Osteocyte (in vitro differentiated cells): ENCODE data around the gene FAM111A. TPM values are rescaled to one million over a fixed set of nuclear protein-coding genes. Genes with fewer than 3 reads are reported as not detected.

ENCODE experiments used
- DNase-seq: peaks from one replicate; pipeline ENCODE4 v3.0.0; 2021; ENCODE audit warnings: mixed read lengths; ENCODE audit not compliant: unreplicated experiment; ENCODE audit errors: extremely low spot score
- H3K27ac Mint-ChIP-seq: one replicate; pipeline ENCODE4 v1.8.0; 2021; ENCODE audit warnings: mild to moderate bottlenecking, mixed read lengths; ENCODE audit not compliant: unreplicated experiment
- H3K27me3 Mint-ChIP-seq: one replicate; pipeline ENCODE4 v1.8.0; 2021; ENCODE audit warnings: mixed read lengths; ENCODE audit not compliant: unreplicated experiment
- H3K36me3 Mint-ChIP-seq: one replicate; pipeline ENCODE4 v1.8.0; 2021; ENCODE audit warnings: mixed read lengths; ENCODE audit not compliant: unreplicated experiment
- H3K4me1 Mint-ChIP-seq: one replicate; pipeline ENCODE4 v1.8.0; 2021; ENCODE audit warnings: mixed read lengths; ENCODE audit not compliant: unreplicated experiment
- H3K4me3 Mint-ChIP-seq: one replicate; pipeline ENCODE4 v1.8.0; 2021; ENCODE audit warnings: mild to moderate bottlenecking, moderate library complexity, mixed read lengths; ENCODE audit not compliant: unreplicated experiment
- H3K9me3 Mint-ChIP-seq: one replicate; pipeline ENCODE4 v1.8.0; 2021; ENCODE audit warnings: mixed read lengths; ENCODE audit not compliant: unreplicated experiment
- total RNA-seq: library from RNA; stranded (reverse); gene quantifications from 2 replicates; pipeline ENCODE4 v1.2.1, GENCODE V29; 2021
- TF ChIP-seq, protein P1 (sequence below): fragments of 200-600 bp; sonication (generic); IDR thresholded peaks from 2 replicates; pipeline ENCODE4 v1.5.0; 2021; ENCODE audit warnings: antibody characterized with exemption, mild to moderate bottlenecking, moderate library complexity

Gene FAM111A
- total RNA-seq, 1 donor from 2014 or later: 43.0 TPM

DNA sequence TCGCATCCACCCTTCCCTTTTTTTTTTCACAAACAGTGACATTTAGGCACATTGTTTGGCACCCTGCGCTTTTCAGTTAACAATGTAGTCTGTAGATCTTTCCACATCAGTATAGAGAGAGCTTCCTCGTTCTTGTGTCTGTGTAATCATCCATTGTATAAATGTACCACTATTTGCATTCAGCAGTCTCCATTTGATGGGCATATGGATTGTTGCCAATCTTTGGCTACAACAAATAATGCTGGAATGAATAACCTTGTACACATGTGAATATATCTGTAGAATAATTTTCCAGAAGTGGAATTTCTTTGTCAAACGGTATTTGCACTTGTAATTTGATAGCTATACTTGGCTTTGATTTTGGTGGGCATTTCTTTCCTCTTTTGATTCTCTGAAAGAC, 52.9 kb downstream of the FAM111A start:
- Mint-ChIP-seq H3K4me1 (peaks cover 3% of the 10 kb centered on the region), H3K27me3 (peaks cover 10% of the 10 kb centered on the region), H3K36me3 (no peaks in the 10 kb centered on the region), H3K27ac (no peak overlapping the region), H3K9me3 (peaks cover 4% of the 10 kb centered on the region), H3K4me3 (no peak overlapping the region)
- TF ChIP-seq, protein P1, sequence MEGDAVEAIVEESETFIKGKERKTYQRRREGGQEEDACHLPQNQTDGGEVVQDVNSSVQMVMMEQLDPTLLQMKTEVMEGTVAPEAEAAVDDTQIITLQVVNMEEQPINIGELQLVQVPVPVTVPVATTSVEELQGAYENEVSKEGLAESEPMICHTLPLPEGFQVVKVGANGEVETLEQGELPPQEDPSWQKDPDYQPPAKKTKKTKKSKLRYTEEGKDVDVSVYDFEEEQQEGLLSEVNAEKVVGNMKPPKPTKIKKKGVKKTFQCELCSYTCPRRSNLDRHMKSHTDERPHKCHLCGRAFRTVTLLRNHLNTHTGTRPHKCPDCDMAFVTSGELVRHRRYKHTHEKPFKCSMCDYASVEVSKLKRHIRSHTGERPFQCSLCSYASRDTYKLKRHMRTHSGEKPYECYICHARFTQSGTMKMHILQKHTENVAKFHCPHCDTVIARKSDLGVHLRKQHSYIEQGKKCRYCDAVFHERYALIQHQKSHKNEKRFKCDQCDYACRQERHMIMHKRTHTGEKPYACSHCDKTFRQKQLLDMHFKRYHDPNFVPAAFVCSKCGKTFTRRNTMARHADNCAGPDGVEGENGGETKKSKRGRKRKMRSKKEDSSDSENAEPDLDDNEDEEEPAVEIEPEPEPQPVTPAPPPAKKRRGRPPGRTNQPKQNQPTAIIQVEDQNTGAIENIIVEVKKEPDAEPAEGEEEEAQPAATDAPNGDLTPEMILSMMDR: no peak
- no peak for DNase-seq

DNA sequence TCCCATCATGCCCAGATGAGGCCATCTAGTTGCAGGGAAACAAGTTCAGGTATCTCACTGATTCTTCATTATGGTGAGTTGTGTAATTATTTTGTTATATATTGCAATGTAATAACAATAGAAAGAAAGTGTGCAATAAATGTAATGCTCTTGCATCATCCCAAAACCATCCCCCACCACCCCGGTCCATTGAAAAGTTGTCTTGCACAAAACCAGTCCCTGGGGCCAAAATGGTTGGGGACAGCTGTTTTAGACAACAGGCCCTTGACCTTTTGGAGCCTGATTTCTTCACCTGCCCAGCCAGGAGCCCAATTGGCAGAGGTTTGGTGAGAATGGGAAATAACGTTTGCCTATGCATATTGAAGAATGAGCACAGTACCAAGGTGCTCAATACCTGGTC, 54.1 kb downstream of the FAM111A start:
- H3K27me3 Mint-ChIP-seq: peaks cover 10% of the 10 kb centered on the region
- no peaks in the 10 kb centered on the region for H3K36me3 Mint-ChIP-seq
- no peak overlapping the region for H3K27ac Mint-ChIP-seq

DNA sequence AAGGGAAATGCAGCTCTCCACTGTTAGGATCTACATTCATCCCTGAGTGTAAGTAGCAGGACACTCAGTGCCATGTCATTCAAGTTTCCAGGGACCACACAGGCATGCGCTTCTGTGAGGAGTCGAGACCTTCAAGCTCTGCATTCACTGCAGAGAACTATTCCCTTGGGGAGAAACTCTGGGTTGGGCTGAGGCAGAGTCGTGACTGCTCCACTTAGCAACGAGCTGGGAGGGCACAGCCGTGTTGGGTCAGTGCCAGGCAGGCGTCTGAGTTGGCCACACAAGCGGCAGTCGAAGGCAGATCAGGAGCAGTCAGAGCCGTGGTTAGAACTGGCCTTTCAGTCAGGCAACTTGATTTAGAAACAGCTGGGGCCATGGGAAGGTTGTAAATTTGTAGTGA, 55.3 kb downstream of the FAM111A start:
- Mint-ChIP-seq H3K4me3 (no peak overlapping the region), H3K27ac (no peak overlapping the region)

More for the DNA sequence above, 54.1 kb downstream of the FAM111A start:
- TF ChIP-seq, protein P1: no peak
- Mint-ChIP-seq H3K4me3 (no peak overlapping the region), H3K4me1 (peaks cover 3% of the 10 kb centered on the region), H3K9me3 (peaks cover 4% of the 10 kb centered on the region)
- no peak for DNase-seq

DNA sequence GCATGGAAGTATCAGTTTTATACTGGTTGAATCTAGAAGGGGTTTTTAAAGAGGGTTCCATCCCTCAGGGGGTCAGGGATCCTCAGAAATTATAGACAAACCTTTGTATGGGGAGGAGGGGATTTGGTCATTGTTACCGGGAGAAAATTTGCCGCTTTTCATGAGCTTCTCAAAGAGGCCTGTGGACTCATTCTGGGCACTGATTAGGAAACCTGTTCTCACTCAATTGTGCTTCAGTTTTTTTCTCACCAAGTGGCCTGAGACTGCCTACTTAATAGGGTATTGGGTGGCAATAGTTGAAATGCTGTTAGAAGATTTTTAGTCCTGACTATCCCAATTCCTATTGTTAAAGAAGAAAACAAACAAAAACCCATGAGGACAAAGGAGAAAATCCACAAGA, 56.1 kb downstream of the FAM111A start:
- H3K4me3 Mint-ChIP-seq: no peak overlapping the region
- H3K36me3 Mint-ChIP-seq: no peaks in the 10 kb centered on the region
- TF ChIP-seq, protein P1: no peak
- no peak for DNase-seq
- H3K9me3 Mint-ChIP-seq: peaks cover 4% of the 10 kb centered on the region
- peaks cover 3% of the 10 kb centered on the region for H3K4me1 Mint-ChIP-seq
- no peak overlapping the region for H3K27ac Mint-ChIP-seq
- H3K27me3 Mint-ChIP-seq: peaks cover 4% of the 10 kb centered on the region

More for the DNA sequence above, 55.3 kb downstream of the FAM111A start:
- Mint-ChIP-seq H3K4me1 (peaks cover 3% of the 10 kb centered on the region), H3K27me3 (peaks cover 7% of the 10 kb centered on the region), H3K36me3 (no peaks in the 10 kb centered on the region), H3K9me3 (peaks cover 4% of the 10 kb centered on the region)
- TF ChIP-seq, protein P1: no peak
- DNase-seq: no peak

DNA sequence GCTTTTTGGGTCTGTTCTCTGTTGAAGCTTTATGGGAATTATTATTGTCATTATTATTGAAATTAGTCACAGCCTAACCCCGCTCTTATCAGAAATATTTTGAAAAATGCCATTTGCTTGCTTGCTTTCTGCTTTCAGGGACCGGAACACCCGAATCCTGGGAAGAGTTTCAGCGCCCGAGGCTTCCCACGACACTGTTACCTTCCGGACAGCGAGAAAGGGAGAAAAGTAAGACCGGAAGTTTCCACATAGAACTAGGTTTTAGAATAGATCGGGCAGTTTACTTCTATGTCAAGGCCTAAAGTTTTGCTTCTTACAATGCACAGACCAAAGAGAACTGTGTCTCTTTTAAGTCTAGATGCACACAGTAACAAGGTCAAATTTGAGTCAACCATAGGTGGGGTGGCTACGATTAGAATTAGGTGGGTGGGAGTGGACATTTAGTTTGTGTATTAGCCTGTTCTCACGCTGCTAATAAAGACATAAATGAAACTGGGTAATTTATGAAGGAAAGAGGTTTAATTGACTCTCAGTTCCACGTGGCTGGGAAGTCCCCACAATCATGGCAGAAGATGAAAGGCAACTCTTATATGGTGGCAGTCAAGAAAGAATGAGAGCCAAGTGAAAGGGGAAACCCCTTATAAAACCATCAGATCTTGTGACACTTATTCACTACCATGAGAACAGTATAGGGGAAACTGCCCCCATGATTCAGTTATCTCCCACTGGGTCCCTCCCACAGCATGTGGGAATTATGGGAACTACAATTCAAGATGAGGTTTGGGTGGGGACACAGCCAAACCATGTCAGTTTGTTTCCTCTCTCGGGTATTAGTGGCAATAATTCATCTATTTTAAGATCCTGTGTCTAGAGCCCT, 57.1 kb downstream of the FAM111A start:
- H3K4me1 Mint-ChIP-seq: peaks cover 3% of the 10 kb centered on the region
- no peaks in the 10 kb centered on the region for H3K36me3 Mint-ChIP-seq
- no peak for DNase-seq
- no peak overlapping the region for H3K4me3 Mint-ChIP-seq
- TF ChIP-seq, protein P1: no peak
- H3K9me3 Mint-ChIP-seq: peaks cover 4% of the 10 kb centered on the region
- H3K27ac Mint-ChIP-seq: no peak overlapping the region
- peaks cover 4% of the 10 kb centered on the region for H3K27me3 Mint-ChIP-seq
